ENCODE data around the gene PSMG3.

PSMG3 gene

GRCh38 chr7:1569833-1570632 is at the start of gene PSMG3:
TSS of gene PSMG3 (minus strand) at chr7:1570032. CDS start at chr7:1569339, 693 bp downstream.
- DNase-seq = peak in 13 of 14 donors; percentile 45 to 90 (median 76)

DNA sequence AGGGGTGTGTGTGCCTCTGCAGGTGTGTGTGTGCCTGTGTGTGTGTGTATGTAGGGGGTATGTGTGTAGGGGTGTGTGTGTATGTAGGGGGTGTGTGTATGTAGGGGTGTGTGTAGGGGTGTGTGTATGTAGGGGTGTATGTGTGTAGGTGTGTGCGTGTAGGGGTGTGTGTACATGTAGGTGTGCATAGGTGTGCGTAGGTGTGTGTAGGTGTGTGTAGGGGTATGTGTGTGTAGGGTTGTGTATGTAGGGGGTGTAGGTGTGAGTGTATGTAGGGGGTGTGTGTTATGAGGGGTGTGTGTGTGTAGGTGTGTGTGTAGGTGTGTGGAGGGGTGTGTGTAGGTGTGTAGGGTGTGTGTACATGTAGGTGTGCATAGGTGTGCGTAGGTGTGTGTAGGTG is 48.6 kb upstream of the PSMG3 start:
- no peak for DNase-seq

DNA sequence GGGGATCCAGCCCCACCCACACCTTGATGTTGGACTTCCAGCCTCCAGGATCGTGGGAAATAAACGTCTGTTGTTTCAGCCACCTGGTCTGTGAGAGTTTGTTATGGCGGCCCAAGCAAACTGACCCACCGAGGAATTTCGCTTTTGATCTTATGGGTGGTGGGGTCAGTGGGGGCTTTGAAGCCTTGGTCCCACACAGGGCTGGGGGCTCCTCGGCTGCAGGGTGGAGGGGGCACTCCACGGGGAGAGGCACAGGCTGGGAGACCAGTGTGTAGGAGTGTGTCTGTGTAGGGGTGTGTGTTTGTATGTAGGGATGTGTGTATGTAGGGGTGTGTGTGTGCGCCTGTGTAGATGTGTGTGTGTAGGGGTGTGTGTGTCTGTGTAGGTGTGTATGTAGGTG is 48.1 kb upstream of the PSMG3 start:
- DNase-seq = no peak

DNA sequence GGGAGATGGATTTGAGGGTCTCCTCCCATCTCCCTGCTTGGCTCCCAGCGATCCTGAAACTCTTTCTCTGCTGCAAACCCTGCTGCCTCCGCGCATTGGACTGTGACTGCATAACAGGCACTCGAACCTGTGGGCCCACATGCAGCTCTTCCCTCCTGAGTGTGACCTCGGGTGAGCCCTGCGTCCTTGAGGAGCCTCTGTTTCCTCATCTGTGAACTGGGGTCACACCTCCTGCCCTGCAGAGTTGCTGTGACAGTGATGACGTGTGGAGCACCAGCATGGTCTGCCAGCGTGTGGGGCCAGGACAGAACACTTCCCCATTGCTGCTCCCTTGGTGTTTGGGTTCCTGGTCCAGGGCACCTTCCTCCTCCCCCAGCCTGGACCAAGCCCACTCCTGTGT is 46.9 kb upstream of the PSMG3 start:
- no peak for DNase-seq

GRCh38 chr7:1611708-1612241 is 41.9 kb upstream of the PSMG3 start:
- peak in 11 of 14 donors; percentile 14 to 74 (median 37) for DNase-seq

- DNase-seq = no peak
Observed at GRCh38 chr7:1610678-1611302, 41.0 kb upstream of the PSMG3 start.

- DNase-seq = no peak
Observed at GRCh38 chr7:1610013-1610677, 40.3 kb upstream of the PSMG3 start.

DNA sequence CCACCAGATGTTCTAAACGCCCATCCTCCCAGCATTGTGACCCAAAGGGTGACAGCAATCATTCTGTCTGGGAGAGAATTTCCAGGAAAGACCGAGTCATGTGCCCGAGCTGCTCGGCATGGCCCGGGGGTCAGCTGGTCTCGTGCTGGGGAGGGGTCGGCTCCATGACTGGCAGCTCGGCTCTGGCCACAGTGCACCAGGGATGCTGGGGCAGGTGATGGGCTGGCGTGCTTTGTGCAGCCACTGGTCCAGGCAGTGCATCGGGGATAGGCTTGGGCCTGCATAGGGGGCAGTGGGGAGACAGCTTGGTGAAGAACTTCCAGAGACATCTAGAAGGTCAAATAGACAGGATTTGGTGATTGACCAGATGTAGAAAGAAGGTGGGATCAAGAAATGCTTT is 39.2 kb upstream of the PSMG3 start:
- DNase-seq = no peak

DNA sequence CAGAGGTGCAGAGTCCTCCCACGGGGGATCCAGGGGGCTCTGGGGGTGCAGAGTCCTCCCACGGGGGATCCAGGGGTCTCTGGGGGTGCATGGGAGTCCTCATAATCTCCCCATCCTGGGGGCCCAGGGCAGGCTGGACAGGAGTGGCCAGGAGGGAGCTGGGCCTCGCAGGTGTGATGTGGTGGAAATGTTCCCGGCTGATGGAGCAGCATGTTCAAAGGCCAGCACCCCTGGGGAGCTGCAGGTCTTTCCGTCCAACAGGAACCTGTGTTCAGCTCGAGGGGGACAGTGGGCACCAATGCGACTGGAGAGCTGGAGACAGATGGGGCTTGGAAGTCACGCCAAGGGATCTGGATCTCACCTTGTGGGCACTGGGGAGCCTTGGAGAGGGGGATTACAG is 38.5 kb upstream of the PSMG3 start:
- no peak for DNase-seq

GRCh38 chr7:1607696-1608095 is 37.9 kb upstream of the PSMG3 start:
- DNase-seq = no peak

- DNase-seq = no peak
Observed at GRCh38 chr7:1607001-1607400, 37.2 kb upstream of the PSMG3 start.

DNA sequence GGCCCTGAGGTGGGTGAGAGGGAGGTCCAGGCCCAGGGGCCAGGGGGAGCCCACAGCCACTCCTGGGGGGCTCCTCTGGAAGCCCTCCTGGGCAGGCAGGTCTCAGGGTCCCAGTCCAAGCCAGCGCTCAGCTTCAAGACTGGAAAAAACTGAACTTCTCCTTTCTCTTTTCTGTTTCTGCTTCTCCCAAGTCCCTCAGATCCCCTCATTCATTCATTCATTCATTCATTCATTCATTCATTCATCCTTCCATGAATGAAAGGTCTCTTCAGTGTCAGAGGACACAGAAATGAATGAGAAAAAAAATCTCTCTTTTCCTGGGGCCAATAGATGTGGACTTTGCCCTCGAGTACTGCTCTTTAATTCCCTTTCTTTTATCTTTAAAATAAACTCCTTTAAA is 34.6 kb upstream of the PSMG3 start:
- no peak for DNase-seq

DNA sequence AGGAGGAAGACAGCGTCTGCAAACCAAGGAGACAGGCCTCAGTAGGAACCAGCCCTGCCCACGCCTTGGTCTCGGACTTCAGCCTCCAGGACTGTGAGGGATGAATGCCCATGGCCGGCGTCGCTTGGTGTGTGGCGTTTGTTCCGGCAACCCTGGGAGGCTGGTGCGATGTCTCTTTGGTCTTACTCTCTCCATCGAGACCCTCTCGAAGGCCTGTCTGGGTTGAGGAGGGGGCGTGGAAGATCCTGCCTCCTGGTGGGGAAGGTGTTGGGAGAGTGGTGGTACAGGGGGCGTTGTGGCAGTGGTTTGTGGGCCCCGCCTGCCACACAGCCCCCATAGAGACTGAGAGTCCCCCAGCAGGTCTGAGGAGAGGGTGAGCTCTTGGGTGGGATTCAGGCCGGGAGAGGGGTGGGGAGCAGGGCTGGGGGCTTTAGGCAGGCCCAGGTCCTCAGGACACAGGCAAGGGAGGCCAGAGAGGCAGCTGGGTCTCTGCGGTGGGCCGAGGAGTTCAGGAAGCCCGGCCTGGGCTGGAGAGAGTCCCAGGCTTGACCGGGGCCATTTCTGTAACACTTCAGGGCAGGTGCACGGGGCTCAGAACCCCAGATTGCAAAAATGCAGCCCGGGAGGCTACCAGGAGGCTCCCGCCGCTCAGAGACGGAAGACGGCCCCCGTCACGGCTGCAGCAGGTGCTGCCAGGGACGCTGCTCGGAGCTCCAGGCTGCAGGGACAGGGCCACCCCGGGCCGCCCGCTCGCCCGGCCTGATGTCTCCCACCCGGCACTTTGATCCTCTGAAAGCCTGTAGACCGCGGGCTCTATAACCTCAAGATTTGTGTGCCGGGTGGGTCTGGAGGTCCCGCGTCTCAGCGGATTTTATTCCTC is 33.8 kb upstream of the PSMG3 start:
- no peak for DNase-seq

DNA sequence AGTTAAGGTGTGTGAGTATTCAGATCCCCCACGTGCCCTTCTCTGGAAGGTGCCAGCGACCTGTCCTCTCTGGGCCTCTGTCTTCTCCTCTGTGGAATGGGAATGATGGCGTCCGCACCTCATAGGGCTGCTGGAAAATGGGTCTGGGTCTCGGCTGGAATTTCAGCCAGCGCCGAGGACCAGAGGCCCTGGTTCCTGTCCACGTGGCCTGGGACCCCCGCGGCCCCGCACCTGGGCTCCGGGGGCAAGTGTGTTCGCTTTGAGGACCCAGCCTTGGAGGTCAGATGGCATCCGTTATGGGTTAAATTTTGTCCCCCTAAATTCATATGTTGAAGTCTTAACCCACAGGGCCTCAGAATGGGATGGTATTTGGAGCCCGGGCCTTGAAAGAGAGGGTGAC is 32.6 kb upstream of the PSMG3 start:
- DNase-seq = no peak

- no peak for DNase-seq
Observed at GRCh38 chr7:1601956-1602355, 32.1 kb upstream of the PSMG3 start.

DNA sequence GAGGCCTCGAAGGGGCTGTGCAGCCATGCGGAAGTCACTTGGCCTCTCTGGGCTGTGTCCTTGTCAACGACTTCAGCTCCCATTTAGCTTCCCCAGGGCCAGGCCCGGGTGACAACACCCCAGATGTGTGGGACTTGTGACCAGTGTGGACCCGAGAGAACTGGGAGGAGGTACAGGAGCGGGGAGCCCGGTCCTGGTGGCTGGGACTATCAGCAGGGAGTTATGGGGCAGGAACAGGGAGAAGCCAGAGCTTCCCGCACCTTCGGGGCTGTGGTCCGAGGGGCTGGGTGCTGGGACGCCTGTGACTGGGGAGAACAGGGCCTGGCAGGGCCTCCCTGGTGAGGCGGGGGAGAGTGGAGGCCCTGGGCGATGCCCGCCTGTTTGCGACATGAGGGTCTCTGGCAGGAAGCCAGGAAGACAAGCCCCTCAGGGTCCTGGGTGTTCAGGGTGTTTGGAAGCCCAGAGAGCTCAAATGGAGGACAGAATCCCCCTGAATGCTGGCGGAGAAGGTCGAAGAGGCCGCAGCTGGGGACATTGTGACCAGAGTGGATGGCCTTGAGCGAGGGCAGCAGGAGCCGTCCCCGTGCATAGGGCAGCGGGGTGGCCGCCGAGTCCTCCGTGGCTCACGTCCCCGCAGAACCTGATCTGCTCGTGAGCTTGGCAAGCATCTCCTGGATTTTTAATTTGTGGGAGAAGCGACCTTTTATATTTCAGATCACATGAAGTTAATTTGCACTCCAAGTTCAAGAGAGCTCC is 30.0 kb upstream of the PSMG3 start:
- DNase-seq = no peak

GRCh38 chr7:1598961-1599639 is 29.3 kb upstream of the PSMG3 start:
- no peak for DNase-seq

DNA sequence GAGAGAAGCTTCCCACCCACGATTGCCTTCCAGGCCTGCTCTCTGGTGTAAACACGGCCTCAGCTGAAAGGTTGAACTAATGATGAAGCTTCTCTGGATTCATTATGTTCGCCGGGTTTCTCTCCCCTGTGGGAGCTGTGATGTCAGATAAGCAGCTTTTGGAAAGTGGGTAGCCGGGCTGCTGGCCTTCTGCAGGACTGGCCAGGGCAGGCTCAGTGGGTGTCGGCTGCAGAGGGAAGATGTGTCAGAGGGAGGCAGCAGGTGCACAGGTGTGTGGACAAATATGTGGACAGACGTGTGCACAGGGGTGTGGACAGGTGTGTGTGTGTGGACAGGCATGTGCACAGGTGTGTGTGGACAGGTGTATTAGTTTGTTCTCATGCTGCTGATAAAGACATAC is 28.5 kb upstream of the PSMG3 start:
- DNase-seq = no peak

DNA sequence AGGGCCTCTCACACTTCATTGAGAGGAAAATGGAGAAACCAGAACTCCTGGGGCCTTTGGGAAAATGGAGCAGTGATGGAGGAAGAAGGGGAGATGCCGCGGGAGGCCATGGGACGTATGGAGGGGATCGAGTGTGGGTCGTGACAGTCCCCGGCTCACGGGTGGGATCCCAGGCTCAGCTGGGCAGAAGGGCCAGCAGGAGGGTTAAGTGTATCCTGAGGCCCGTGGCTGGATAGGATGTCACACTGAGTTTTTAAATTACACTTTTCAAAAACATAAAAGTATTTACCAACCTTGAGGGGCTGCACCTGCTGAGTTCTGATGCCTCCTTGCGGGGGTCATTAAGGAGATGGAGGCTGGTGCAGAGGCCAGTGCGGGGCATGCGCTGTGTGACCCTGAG is 28.0 kb upstream of the PSMG3 start:
- DNase-seq = no peak

GRCh38 chr7:1597066-1597760 is 27.4 kb upstream of the PSMG3 start:
- DNase-seq = no peak
